ENCODE results near the gene JTB.

- TF ChIP-seq CTCF (IDR thresholded peaks at IDR 0.05; ENCODE audit: low read length), result no peak
- TF ChIP-seq EZH2 (IDR thresholded peaks at IDR 0.05; ENCODE audit: borderline replicate concordance, low read length), result no peak
Measured at GRCh38 chr1:153985941-153986761, 8.7 kb upstream of the JTB start, which contains the start of gene RAB13.

All from OCI-LY1 (cell line).